Neural progenitor cell (in vitro differentiated cells): ENCODE data around the gene JMJD8.

ENCODE experiments used
- CTCF ChIP-seq: fragments of 200-600 bp; sonication (generic); IDR thresholded peaks from 2 replicates; pipeline ENCODE4 v1.5.1; 2017; ENCODE audit warnings: antibody characterized with exemption, mild to moderate bottlenecking
- EZH2 ChIP-seq: fragments of 200-600 bp; sonication (generic); IDR thresholded peaks from 2 replicates; pipeline ENCODE4 v1.6.1; 2017; ENCODE audit warnings: antibody characterized with exemption, mild to moderate bottlenecking, moderate library complexity

DNA sequence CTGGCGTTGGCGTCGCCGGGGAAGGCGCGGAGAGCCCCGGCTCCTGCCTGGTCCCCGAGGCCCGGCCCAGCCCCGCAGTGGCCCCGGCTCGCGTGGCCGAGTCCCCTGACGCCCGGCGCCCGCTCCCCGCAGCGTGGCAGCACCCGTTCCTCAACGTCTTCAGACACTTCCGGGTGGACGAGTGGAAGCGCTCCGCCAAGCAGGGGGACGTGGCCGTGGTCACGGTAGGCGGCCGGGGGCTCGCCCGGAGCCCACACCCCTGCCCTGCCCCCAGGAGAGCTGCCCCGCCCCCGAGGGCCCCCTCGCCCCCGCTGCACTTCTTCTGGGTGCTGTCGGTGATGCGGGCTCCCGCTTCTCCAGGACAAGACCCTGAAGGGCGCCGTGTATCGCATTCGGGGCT lies 34.5 kb downstream of the JMJD8 start:
- TF ChIP-seq CTCF (no peak), EZH2 (no peak)
